Measurements from ENCODE around the gene LKAAEAR1.

The LKAAEAR1 gene

GRCh38 chr20:64065062-64065973 lies 18.9 kb downstream of the LKAAEAR1 start:
- no peak for DNase-seq (ENCODE audit: low spot score)

GRCh38 chr20:64064145-64064698 lies 20.0 kb downstream of the LKAAEAR1 start:
- no peak for DNase-seq (ENCODE audit: low spot score)

- DNase-seq (ENCODE audit: low spot score), result no peak
These were observed 20.6 kb downstream of the LKAAEAR1 start for GRCh38 chr20:64063389-64064144.

- DNase-seq (ENCODE audit: low spot score), result peak; percentile 94
These were observed 21.4 kb downstream of the LKAAEAR1 start, which contains the start of gene TCEA2 for GRCh38 chr20:64062596-64063388. Gene TCEA2, plus strand, starts transcription at chr20:64063198. Its CDS starts 115 bp downstream, at chr20:64063313.

- DNase-seq (ENCODE audit: low spot score), result no peak
These were observed 22.0 kb downstream of the LKAAEAR1 start for GRCh38 chr20:64062276-64062595.

- DNase-seq (ENCODE audit: low spot score), result no peak
These were observed 25.7 kb downstream of the LKAAEAR1 start for GRCh38 chr20:64058536-64058935.

GRCh38 chr20:64057628-64058498 lies 26.3 kb downstream of the LKAAEAR1 start:
- peak; percentile 75 for DNase-seq (ENCODE audit: low spot score)

- no peak for DNase-seq (ENCODE audit: low spot score)
These were observed 27.1 kb downstream of the LKAAEAR1 start for GRCh38 chr20:64056889-64057627.

GRCh38 chr20:64056639-64056888 lies 27.6 kb downstream of the LKAAEAR1 start:
- no peak for DNase-seq (ENCODE audit: low spot score)

GRCh38 chr20:64055893-64056638 lies 28.1 kb downstream of the LKAAEAR1 start:
- DNase-seq (ENCODE audit: low spot score), result no peak

GRCh38 chr20:64055396-64055892 lies 28.8 kb downstream of the LKAAEAR1 start:
- DNase-seq (ENCODE audit: low spot score), result no peak

GRCh38 chr20:64053841-64054661 lies 30.1 kb downstream of the LKAAEAR1 start:
- no peak for DNase-seq (ENCODE audit: low spot score)

- DNase-seq (ENCODE audit: low spot score), result no peak
These were observed 31.0 kb downstream of the LKAAEAR1 start for GRCh38 chr20:64052987-64053840.

- no peak for DNase-seq (ENCODE audit: low spot score)
These were observed 31.9 kb downstream of the LKAAEAR1 start for GRCh38 chr20:64052326-64052722.

- no peak for DNase-seq (ENCODE audit: low spot score)
These were observed 32.5 kb downstream of the LKAAEAR1 start for GRCh38 chr20:64051561-64052325.

- no peak for DNase-seq (ENCODE audit: low spot score)
These were observed 33.2 kb downstream of the LKAAEAR1 start for GRCh38 chr20:64051033-64051452.

Measured in CD4-positive, alpha-beta T cell treated with Interleukin-6 at 100 ng/mL for 8 hours (primary cell).